ENCODE data around the gene FOXA1.
A peak's percentile ranks its signal among the peaks of the same experiment; 100 is the strongest.

FOXA1 gene

GRCh38 chr14:37594971-37595808 is at the start of gene FOXA1, which contains the start of gene TTC6:
TSS of gene FOXA1 (minus strand) at chr14:37595249. CDS start at chr14:37594972, 277 bp downstream.
TSS of gene TTC6 (plus strand) at chr14:37595629. CDS start at chr14:37622065, 26,436 bp downstream.
- DNase-seq (ENCODE audit: low spot score) = no peak

GRCh38 chr14:37643701-37644100 is 48.7 kb upstream of the FOXA1 start:
- DNase-seq (ENCODE audit: low spot score) = no peak

GRCh38 chr14:37642125-37642524 is 47.1 kb upstream of the FOXA1 start:
- DNase-seq (ENCODE audit: low spot score) = no peak

GRCh38 chr14:37641117-37641516 is 46.1 kb upstream of the FOXA1 start:
- no peak for DNase-seq (ENCODE audit: low spot score)

- no peak for DNase-seq (ENCODE audit: low spot score)
Observed at GRCh38 chr14:37638599-37638998, 43.5 kb upstream of the FOXA1 start.

GRCh38 chr14:37637341-37637740 is 42.3 kb upstream of the FOXA1 start:
- DNase-seq (ENCODE audit: low spot score) = no peak

- DNase-seq (ENCODE audit: low spot score) = no peak
Observed at GRCh38 chr14:37625597-37626595, 30.8 kb upstream of the FOXA1 start.

GRCh38 chr14:37623971-37624370 is 28.9 kb upstream of the FOXA1 start:
- DNase-seq (ENCODE audit: low spot score) = no peak

- peak; percentile 50 for DNase-seq (ENCODE audit: low spot score)
Observed at GRCh38 chr14:37623426-37623951, 28.4 kb upstream of the FOXA1 start.

GRCh38 chr14:37622231-37622923 is 27.3 kb upstream of the FOXA1 start:
- DNase-seq (ENCODE audit: low spot score) = no peak

- DNase-seq (ENCODE audit: low spot score) = no peak
Observed at GRCh38 chr14:37620856-37621255, 25.8 kb upstream of the FOXA1 start.

- no peak for DNase-seq (ENCODE audit: low spot score)
Observed at GRCh38 chr14:37618498-37619028, 23.5 kb upstream of the FOXA1 start.

GRCh38 chr14:37617864-37618365 is 22.9 kb upstream of the FOXA1 start:
- DNase-seq (ENCODE audit: low spot score) = no peak

- DNase-seq (ENCODE audit: low spot score) = no peak
Observed at GRCh38 chr14:37616853-37617252, 21.8 kb upstream of the FOXA1 start.

GRCh38 chr14:37615582-37616289 is 20.7 kb upstream of the FOXA1 start:
- DNase-seq (ENCODE audit: low spot score) = no peak

- no peak for DNase-seq (ENCODE audit: low spot score)
Observed at GRCh38 chr14:37610945-37611523, 16.0 kb upstream of the FOXA1 start.

- no peak for DNase-seq (ENCODE audit: low spot score)
Observed at GRCh38 chr14:37608649-37609048, 13.6 kb upstream of the FOXA1 start.

- no peak for DNase-seq (ENCODE audit: low spot score)
Observed at GRCh38 chr14:37606678-37607077, 11.6 kb upstream of the FOXA1 start.

GRCh38 chr14:37603688-37604251 is 8.7 kb upstream of the FOXA1 start:
- DNase-seq (ENCODE audit: low spot score) = no peak

Data from kidney capillary endothelial cell (primary cell).